Activated CD4-positive, alpha-beta memory T cell treated with anti-CD3 and anti-CD28 coated beads for 36 hours (primary cell): Measurements from ENCODE around the gene METTL6. TPM values are rescaled to one million over a fixed set of nuclear protein-coding genes. Genes with fewer than 3 reads are reported as not detected.
"Not testable (repeated sequence)": the region's sequence is repeated elsewhere in the genome, so short reads cannot be mapped to it uniquely, and the experiment has no call there.

Experiments
- CTCF ChIA-PET: fragments of 350-600 bp; sonication (Branson Sonifier 250); formaldehyde crosslinking; loops from one replicate; lab custom pipeline; 2021; ENCODE audit warnings: antibody characterized with exemption, inconsistent platforms; lab: Charles Lee
- POLR2A ChIA-PET: fragments of 350-600 bp; sonication (Branson Sonifier 250); formaldehyde crosslinking; loops from one replicate; lab custom pipeline; 2021; ENCODE audit warnings: antibody characterized with exemption; lab: Charles Lee
- DNase-seq: peaks from one replicate; pipeline ENCODE4 v3.0.0-alpha.2; 2020
- H3K27ac Mint-ChIP-seq: one replicate; pipeline ENCODE4 v1.8.0; 2021; ENCODE audit warnings: mixed read lengths
- H3K27me3 Mint-ChIP-seq: one replicate; pipeline ENCODE4 v1.8.0; 2021; ENCODE audit warnings: mixed read lengths
- H3K36me3 Mint-ChIP-seq: one replicate; pipeline ENCODE4 v1.8.0; 2021; ENCODE audit warnings: mixed read lengths
- H3K4me1 Mint-ChIP-seq: one replicate; pipeline ENCODE4 v1.8.0; 2021; ENCODE audit warnings: low read depth, mixed read lengths
- H3K4me3 Mint-ChIP-seq: one replicate; pipeline ENCODE4 v1.8.0; 2021; ENCODE audit warnings: mild to moderate bottlenecking, mixed read lengths
- H3K9me3 Mint-ChIP-seq: one replicate; pipeline ENCODE4 v1.8.0; 2021; ENCODE audit warnings: mixed read lengths
- intact Hi-C: fragments of 100-400 bp; cut with micrococcal nuclease; formaldehyde crosslinking; loops from one replicate; pipeline ENCODE4 v1.15.1; 2023
- total RNA-seq, 2 experiments: library from RNA; stranded (reverse); gene quantifications; one replicate each; pipeline ENCODE4 v1.2.3, GENCODE V29; 2021

Gene METTL6
- total RNA-seq, 2 experiments from 2014 or later: 17.3 to 17.8 TPM

GRCh38 chr3:15428539-15428938 lies 1.2 kb upstream of the METTL6 start:
- H3K36me3 Mint-ChIP-seq: peaks cover 31% of the 10 kb centered on the region
- H3K4me1 Mint-ChIP-seq: peaks cover 53% of the 10 kb centered on the region

GRCh38 chr3:15427981-15428380 lies 637 bp upstream of the METTL6 start:
- POLR2A ChIA-PET: interaction anchor here (0.6 kb wide), 1 partner anchor 166 kb away, joined by 4 read pairs; no protein-coding TSS in a partner anchor
- CTCF ChIA-PET: interaction anchor here (0.7 to 1.0 kb wide), 2 partner anchors 23 to 225 kb away, joined by 3 read pairs; no protein-coding TSS in a partner anchor

More at GRCh38 chr3:15428539-15428938, 1.2 kb upstream of the METTL6 start:
- CTCF ChIA-PET: interaction anchor here (1.2 kb wide), 1 partner anchor 128 kb away, joined by 5 read pairs; no protein-coding TSS in a partner anchor
- Mint-ChIP-seq H3K9me3 (no peaks in the 10 kb centered on the region), H3K4me3 (peak overlapping the region; percentile 94), H3K27ac (peak overlapping the region; percentile 82), H3K27me3 (no peaks in the 10 kb centered on the region)
- DNase-seq: peak; percentile 65
- POLR2A ChIA-PET: no interaction called here
- intact Hi-C loops: loop anchor here (1.0 to 5.0 kb wide), 5 partner anchors 74 to 221 kb away; partner anchors contain the start of genes BTD, CAPN7 and HACL1

GRCh38 chr3:15426579-15427118 lies 695 bp downstream of the METTL6 start:
- Mint-ChIP-seq H3K9me3 (no peaks in the 10 kb centered on the region), H3K4me3 (peak overlapping the region; percentile 94), H3K4me1 (peaks cover 48% of the 10 kb centered on the region), H3K36me3 (peaks cover 29% of the 10 kb centered on the region), H3K27ac (peak overlapping the region; percentile 82), H3K27me3 (no peaks in the 10 kb centered on the region)
- intact Hi-C loops: loop anchor here (5.0 kb wide), 3 partner anchors 76 to 219 kb away; partner anchors contain the start of gene CAPN7
- no peak for DNase-seq
- ChIA-PET CTCF (interaction anchor here (0.6 to 1.8 kb wide), 7 partner anchors 21 to 387 kb away, joined by 3 to 6 read pairs (median 5); no protein-coding TSS in a partner anchor), POLR2A (no interaction called here)

More at GRCh38 chr3:15427981-15428380, 637 bp upstream of the METTL6 start:
- Mint-ChIP-seq H3K9me3 (no peaks in the 10 kb centered on the region), H3K4me1 (peaks cover 53% of the 10 kb centered on the region), H3K27ac (peak overlapping the region; percentile 82), H3K36me3 (peaks cover 29% of the 10 kb centered on the region), H3K27me3 (no peaks in the 10 kb centered on the region), H3K4me3 (peak overlapping the region; percentile 94)
- peak; percentile 12 for DNase-seq
- intact Hi-C loops: loop anchor here (1.0 to 5.0 kb wide), 5 partner anchors 74 to 221 kb away; partner anchors contain the start of genes BTD, CAPN7 and HACL1

- intact Hi-C loops: no loop called here
- Mint-ChIP-seq H3K27ac (no peak overlapping the region), H3K27me3 (no peaks in the 10 kb centered on the region), H3K4me3 (no peak overlapping the region), H3K4me1 (peaks cover 20% of the 10 kb centered on the region), H3K36me3 (peaks cover 20% of the 10 kb centered on the region), H3K9me3 (no peaks in the 10 kb centered on the region)
- CTCF ChIA-PET: no interaction called here
- POLR2A ChIA-PET: no interaction called here
- DNase-seq: no peak
Observed at GRCh38 chr3:15420871-15421270, 6.5 kb downstream of the METTL6 start.

GRCh38 chr3:15410966-15411365 lies 16.4 kb downstream of the METTL6 start:
- H3K9me3 Mint-ChIP-seq, H3K4me3 Mint-ChIP-seq, H3K4me1 Mint-ChIP-seq, CTCF ChIA-PET, POLR2A ChIA-PET, H3K27me3 Mint-ChIP-seq, H3K27ac Mint-ChIP-seq, DNase-seq, intact Hi-C loops: not testable (repeated sequence)
- H3K36me3 Mint-ChIP-seq: peaks cover 25% of the 10 kb centered on the region

GRCh38 chr3:15409774-15410173 lies 17.6 kb downstream of the METTL6 start:
- Mint-ChIP-seq H3K4me1 (no peaks in the 10 kb centered on the region), H3K27me3 (no peaks in the 10 kb centered on the region), H3K27ac (no peak overlapping the region), H3K9me3 (no peaks in the 10 kb centered on the region), H3K4me3 (no peak overlapping the region), H3K36me3 (peaks cover 14% of the 10 kb centered on the region)
- no peak for DNase-seq
- intact Hi-C loops: loop anchor here (10.0 kb wide), 1 partner anchor 295 kb away; no protein-coding TSS in a partner anchor
- CTCF ChIA-PET: interaction anchor here (0.7 to 1.2 kb wide), 3 partner anchors 141 to 207 kb away, joined by 3 to 7 read pairs (median 3); no protein-coding TSS in a partner anchor
- POLR2A ChIA-PET: no interaction called here

- H3K4me1 Mint-ChIP-seq: no peaks in the 10 kb centered on the region
- H3K27ac Mint-ChIP-seq: no peak overlapping the region
- CTCF ChIA-PET: interaction anchor here (1.0 to 3.3 kb wide), 4 partner anchors 15 to 207 kb away, joined by 3 to 14 read pairs (median 5); no protein-coding TSS in a partner anchor
- DNase-seq: no peak
- POLR2A ChIA-PET: no interaction called here
- H3K36me3 Mint-ChIP-seq: peaks cover 11% of the 10 kb centered on the region
- H3K27me3 Mint-ChIP-seq: no peaks in the 10 kb centered on the region
- intact Hi-C loops: loop anchor here (10.0 kb wide), 1 partner anchor 294 kb away; no protein-coding TSS in a partner anchor
- no peaks in the 10 kb centered on the region for H3K9me3 Mint-ChIP-seq
- no peak overlapping the region for H3K4me3 Mint-ChIP-seq
Observed at GRCh38 chr3:15409239-15409638, 18.1 kb downstream of the METTL6 start.

- Mint-ChIP-seq H3K36me3 (peaks cover 4% of the 10 kb centered on the region), H3K27ac (no peak overlapping the region), H3K9me3 (no peaks in the 10 kb centered on the region), H3K4me1 (peaks cover 3% of the 10 kb centered on the region), H3K27me3 (no peaks in the 10 kb centered on the region), H3K4me3 (no peak overlapping the region)
- POLR2A ChIA-PET: interaction anchor here (0.8 to 2.3 kb wide), 2 partner anchors 137 to 200 kb away, joined by 4 to 12 read pairs; partner anchors contain the start of gene CAPN7
- CTCF ChIA-PET: interaction anchor here (0.6 to 4.8 kb wide), 50 partner anchors 8 to 325 kb away, joined by 3 to 178 read pairs (median 5); partner anchors contain the start of genes CAPN7, METTL6 and SH3BP5
- intact Hi-C loops: loop anchor here (1.0 to 10.0 kb wide), 4 partner anchors 137 to 291 kb away; partner anchors contain the start of gene CAPN7
- no peak for DNase-seq
Observed at GRCh38 chr3:15405448-15406050, 21.8 kb downstream of the METTL6 start.

- Mint-ChIP-seq H3K27ac (no peak overlapping the region), H3K9me3 (no peaks in the 10 kb centered on the region)
Observed at GRCh38 chr3:15404767-15405166, 22.6 kb downstream of the METTL6 start.

GRCh38 chr3:15403965-15404364 lies 23.4 kb downstream of the METTL6 start:
- H3K9me3 Mint-ChIP-seq: no peaks in the 10 kb centered on the region
- H3K4me1 Mint-ChIP-seq: peaks cover 18% of the 10 kb centered on the region
- intact Hi-C loops: loop anchor here (10.0 kb wide), 1 partner anchor 289 kb away; no protein-coding TSS in a partner anchor
- no peak overlapping the region for H3K4me3 Mint-ChIP-seq
- H3K27ac Mint-ChIP-seq: no peak overlapping the region
- H3K27me3 Mint-ChIP-seq: no peaks in the 10 kb centered on the region
- POLR2A ChIA-PET: no interaction called here
- DNase-seq: no peak
- H3K36me3 Mint-ChIP-seq: no peaks in the 10 kb centered on the region
- CTCF ChIA-PET: interaction anchor here (0.5 to 4.8 kb wide), 4 partner anchors 19 to 200 kb away, joined by 3 to 178 read pairs (median 63); partner anchors contain the start of gene CAPN7

More at GRCh38 chr3:15404767-15405166, 22.6 kb downstream of the METTL6 start:
- H3K4me3 Mint-ChIP-seq: no peak overlapping the region
- peaks cover 1% of the 10 kb centered on the region for H3K36me3 Mint-ChIP-seq
- ChIA-PET CTCF (interaction anchor here (0.6 to 4.8 kb wide), 44 partner anchors 9 to 324 kb away, joined by 3 to 178 read pairs (median 5); partner anchors contain the start of genes CAPN7, METTL6 and SH3BP5), POLR2A (interaction anchor here (2.3 kb wide), 1 partner anchor 136 kb away, joined by 12 read pairs; no protein-coding TSS in a partner anchor)
- DNase-seq: no peak
- H3K27me3 Mint-ChIP-seq: no peaks in the 10 kb centered on the region
- intact Hi-C loops: loop anchor here (1.0 to 10.0 kb wide), 4 partner anchors 136 to 290 kb away; partner anchors contain the start of gene CAPN7
- H3K4me1 Mint-ChIP-seq: peaks cover 11% of the 10 kb centered on the region

GRCh38 chr3:15403495-15403894 lies 23.8 kb downstream of the METTL6 start:
- no peaks in the 10 kb centered on the region for H3K9me3 Mint-ChIP-seq
- DNase-seq: no peak
- no peaks in the 10 kb centered on the region for H3K27me3 Mint-ChIP-seq
- H3K4me3 Mint-ChIP-seq: no peak overlapping the region
- CTCF ChIA-PET: interaction anchor here (0.5 to 4.8 kb wide), 6 partner anchors 16 to 201 kb away, joined by 3 to 123 read pairs (median 3); partner anchors contain the start of gene CAPN7
- H3K36me3 Mint-ChIP-seq: no peaks in the 10 kb centered on the region
- intact Hi-C loops: loop anchor here (10.0 kb wide), 1 partner anchor 289 kb away; no protein-coding TSS in a partner anchor
- POLR2A ChIA-PET: no interaction called here
- no peak overlapping the region for H3K27ac Mint-ChIP-seq
- H3K4me1 Mint-ChIP-seq: peaks cover 18% of the 10 kb centered on the region
